Measurements from ENCODE around the gene GDAP1L1. TPM values are rescaled to one million over a fixed set of nuclear protein-coding genes. Genes with fewer than 3 reads are reported as not detected.

GDAP1L1 gene
- polyA plus RNA-seq, 2 of the 4 experiments (the other 2 are of a cell fraction), result 0.06 to 0.13 TPM

DNA sequence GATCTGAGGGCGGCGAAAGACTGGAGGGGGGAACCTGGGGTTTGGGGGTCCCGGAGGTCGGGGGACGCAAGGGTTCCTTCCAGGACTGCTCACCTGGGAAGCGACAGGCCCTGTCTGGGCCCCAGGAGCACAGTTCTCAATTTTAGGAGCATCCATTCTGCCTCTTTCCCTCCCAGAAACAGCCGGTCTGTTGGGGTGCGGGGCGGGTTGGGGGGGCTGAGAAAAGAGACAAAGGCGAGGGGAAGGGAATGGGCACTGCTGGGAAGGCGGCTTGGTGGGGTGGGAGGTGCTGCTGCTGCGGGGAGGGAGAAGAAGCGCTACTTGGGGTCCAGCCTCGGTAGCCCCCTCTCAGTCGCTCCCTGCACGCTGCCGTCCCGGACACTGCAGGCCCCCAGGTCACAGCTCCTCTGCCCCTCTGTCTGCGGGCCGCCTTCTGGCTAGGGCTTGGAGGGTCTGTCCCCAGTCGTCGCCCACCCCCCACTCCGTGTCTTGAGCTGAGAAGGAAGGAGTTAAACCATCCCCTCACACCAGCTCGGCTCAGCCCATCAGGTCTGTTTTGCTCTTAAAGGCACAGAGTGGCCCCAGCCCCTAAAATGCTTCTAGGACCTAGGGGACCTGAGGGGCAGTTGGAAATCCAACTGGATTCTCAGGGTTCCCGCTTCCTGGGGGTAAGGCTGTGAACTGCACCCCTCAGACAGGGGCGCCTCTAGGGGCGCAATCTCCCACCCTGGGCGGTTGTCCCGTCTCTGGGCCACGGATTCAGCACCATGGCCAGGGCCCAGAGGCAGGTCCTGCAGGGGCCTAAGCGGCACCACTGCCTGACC, 690 bp downstream of the GDAP1L1 start:
- WGBS (ENCODE audit: missing lambda C conversion rate), result 21% methylated on average over 21 of the region's 31 CpGs
- FAIRE-seq, result no peak
- ChIA-PET CTCF (interaction anchor here (0.8 to 3.6 kb wide), 11 partner anchors 9 to 580 kb away, joined by 3 to 16 read pairs (median 3); partner anchors contain the start of gene FITM2), POLR2A (interaction anchor here (0.6 kb wide), 1 partner anchor 36 kb away, joined by 3 read pairs; no protein-coding TSS in a partner anchor)
- ATAC-seq, result peak; percentile 90 to 94
- H3K4me3 ChIP-seq, result no peak overlapping the region
- no peaks in the 10 kb centered on the region for H3K9me3 ChIP-seq
- no peak overlapping the region for H3K4me2 ChIP-seq
- peak in 1 of 2 experiments; percentile 14; a peak in 1 of 5 replicates for TF ChIP-seq RAD21 (conservative IDR thresholded peaks at IDR 0.05 in 1 of 2, IDR thresholded peaks at IDR 0.05 in 1 of 2)
- TF ChIP-seq, protein P1, sequence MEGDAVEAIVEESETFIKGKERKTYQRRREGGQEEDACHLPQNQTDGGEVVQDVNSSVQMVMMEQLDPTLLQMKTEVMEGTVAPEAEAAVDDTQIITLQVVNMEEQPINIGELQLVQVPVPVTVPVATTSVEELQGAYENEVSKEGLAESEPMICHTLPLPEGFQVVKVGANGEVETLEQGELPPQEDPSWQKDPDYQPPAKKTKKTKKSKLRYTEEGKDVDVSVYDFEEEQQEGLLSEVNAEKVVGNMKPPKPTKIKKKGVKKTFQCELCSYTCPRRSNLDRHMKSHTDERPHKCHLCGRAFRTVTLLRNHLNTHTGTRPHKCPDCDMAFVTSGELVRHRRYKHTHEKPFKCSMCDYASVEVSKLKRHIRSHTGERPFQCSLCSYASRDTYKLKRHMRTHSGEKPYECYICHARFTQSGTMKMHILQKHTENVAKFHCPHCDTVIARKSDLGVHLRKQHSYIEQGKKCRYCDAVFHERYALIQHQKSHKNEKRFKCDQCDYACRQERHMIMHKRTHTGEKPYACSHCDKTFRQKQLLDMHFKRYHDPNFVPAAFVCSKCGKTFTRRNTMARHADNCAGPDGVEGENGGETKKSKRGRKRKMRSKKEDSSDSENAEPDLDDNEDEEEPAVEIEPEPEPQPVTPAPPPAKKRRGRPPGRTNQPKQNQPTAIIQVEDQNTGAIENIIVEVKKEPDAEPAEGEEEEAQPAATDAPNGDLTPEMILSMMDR (IDR thresholded peaks at IDR 0.05), result peak; percentile 19; the same call in 1 of the 3 replicates
- no peak for TF ChIP-seq TFCP2L1 (CRISPR knock-in tag; IDR thresholded peaks at IDR 0.05)
- no peak for TF ChIP-seq SMC3 (IDR thresholded peaks at IDR 0.05)
- peak; percentile 55; the same call in 1 of the 2 replicates for TF ChIP-seq HOXB5 (CRISPR knock-in tag; IDR thresholded peaks at IDR 0.05)
- TF ChIP-seq, protein P2, sequence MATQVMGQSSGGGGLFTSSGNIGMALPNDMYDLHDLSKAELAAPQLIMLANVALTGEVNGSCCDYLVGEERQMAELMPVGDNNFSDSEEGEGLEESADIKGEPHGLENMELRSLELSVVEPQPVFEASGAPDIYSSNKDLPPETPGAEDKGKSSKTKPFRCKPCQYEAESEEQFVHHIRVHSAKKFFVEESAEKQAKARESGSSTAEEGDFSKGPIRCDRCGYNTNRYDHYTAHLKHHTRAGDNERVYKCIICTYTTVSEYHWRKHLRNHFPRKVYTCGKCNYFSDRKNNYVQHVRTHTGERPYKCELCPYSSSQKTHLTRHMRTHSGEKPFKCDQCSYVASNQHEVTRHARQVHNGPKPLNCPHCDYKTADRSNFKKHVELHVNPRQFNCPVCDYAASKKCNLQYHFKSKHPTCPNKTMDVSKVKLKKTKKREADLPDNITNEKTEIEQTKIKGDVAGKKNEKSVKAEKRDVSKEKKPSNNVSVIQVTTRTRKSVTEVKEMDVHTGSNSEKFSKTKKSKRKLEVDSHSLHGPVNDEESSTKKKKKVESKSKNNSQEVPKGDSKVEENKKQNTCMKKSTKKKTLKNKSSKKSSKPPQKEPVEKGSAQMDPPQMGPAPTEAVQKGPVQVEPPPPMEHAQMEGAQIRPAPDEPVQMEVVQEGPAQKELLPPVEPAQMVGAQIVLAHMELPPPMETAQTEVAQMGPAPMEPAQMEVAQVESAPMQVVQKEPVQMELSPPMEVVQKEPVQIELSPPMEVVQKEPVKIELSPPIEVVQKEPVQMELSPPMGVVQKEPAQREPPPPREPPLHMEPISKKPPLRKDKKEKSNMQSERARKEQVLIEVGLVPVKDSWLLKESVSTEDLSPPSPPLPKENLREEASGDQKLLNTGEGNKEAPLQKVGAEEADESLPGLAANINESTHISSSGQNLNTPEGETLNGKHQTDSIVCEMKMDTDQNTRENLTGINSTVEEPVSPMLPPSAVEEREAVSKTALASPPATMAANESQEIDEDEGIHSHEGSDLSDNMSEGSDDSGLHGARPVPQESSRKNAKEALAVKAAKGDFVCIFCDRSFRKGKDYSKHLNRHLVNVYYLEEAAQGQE (IDR thresholded peaks at IDR 0.05), result peak; percentile 96
- no peak for TF ChIP-seq RARB (CRISPR knock-in tag; IDR thresholded peaks at IDR 0.05)
- no peak; the same call in 1 of the 2 replicates for TF ChIP-seq EHMT2 (IDR thresholded peaks at IDR 0.05; ENCODE audit: low read depth)
- TF ChIP-seq EHF (CRISPR knock-in tag; IDR thresholded peaks at IDR 0.05), result no peak
- TF ChIP-seq, protein P3, sequence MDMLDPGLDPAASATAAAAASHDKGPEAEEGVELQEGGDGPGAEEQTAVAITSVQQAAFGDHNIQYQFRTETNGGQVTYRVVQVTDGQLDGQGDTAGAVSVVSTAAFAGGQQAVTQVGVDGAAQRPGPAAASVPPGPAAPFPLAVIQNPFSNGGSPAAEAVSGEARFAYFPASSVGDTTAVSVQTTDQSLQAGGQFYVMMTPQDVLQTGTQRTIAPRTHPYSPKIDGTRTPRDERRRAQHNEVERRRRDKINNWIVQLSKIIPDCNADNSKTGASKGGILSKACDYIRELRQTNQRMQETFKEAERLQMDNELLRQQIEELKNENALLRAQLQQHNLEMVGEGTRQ (IDR thresholded peaks at IDR 0.05), result no peak
- DNase-seq (ENCODE audit: low read depth in 1 of 2, low spot score in 1 of 2), result peak; percentile 35 to 56
- no peaks in the 10 kb centered on the region for H3K4me1 ChIP-seq
- H3K27ac ChIP-seq, result no peak overlapping the region

DNA sequence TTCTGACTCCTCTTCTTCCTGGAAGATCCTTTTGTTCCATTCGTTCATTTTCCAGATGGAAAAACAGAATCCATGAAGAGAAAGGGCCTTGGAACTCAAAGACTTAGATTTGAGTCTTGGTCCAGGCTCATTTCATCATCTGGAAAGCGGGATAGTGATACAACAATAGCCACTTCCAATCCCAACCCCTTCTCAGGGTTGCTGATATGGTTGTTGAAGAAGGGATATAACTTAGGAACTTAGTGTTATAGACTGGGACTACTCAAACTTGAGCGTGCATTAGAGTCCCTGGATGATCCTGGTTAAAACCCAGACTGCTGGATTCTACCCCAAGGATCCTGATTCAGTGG, 1.3 kb downstream of the GDAP1L1 start:
- H3K4me2 ChIP-seq, result no peak overlapping the region
- H3K4me3 ChIP-seq, result no peak overlapping the region
- no peak for FAIRE-seq
- CTCF ChIA-PET, result interaction anchor here (0.6 to 3.6 kb wide), 4 partner anchors 15 to 81 kb away, joined by 3 to 16 read pairs (median 4); partner anchors contain the start of gene FITM2
- 58% methylated on average over 3 of the region's 3 CpGs for WGBS (ENCODE audit: missing lambda C conversion rate)
- no peak overlapping the region for H3K27ac ChIP-seq
- no peaks in the 10 kb centered on the region for H3K4me1 ChIP-seq
- POLR2A ChIA-PET, result no interaction called here
- no peak for DNase-seq (ENCODE audit: low read depth in 1 of 2, low spot score in 1 of 2)
- H3K9me3 ChIP-seq, result no peaks in the 10 kb centered on the region
- peak in 1 of 2 experiments; percentile 15; a peak in 3 of 6 replicates for ATAC-seq
- no peak for TF ChIP-seq NFE2L2 (conservative IDR thresholded peaks at IDR 0.05; ENCODE audit: low read length)
- TF ChIP-seq, protein P2 (IDR thresholded peaks at IDR 0.05), result peak; percentile 67; the same call in 1 of the 2 replicates
- no peak for TF ChIP-seq ESRRA (IDR thresholded peaks at IDR 0.05; ENCODE audit: borderline replicate concordance, low read length)
- peak; percentile 88 for TF ChIP-seq EHMT2 (IDR thresholded peaks at IDR 0.05; ENCODE audit: low read depth)
